ENCODE measurements around the gene NGEF.
A peak's percentile ranks its signal among the peaks of the same experiment; 100 is the strongest.

NGEF gene

GRCh38 chr2:232941400-232941799 lies 71.7 kb downstream of the NGEF start:
- Mint-ChIP-seq H3K27me3 (peaks cover 22% of the 10 kb centered on the region), H3K4me3 (no peak overlapping the region), H3K4me1 (ENCODE audit: low read depth) (peaks cover 4% of the 10 kb centered on the region), H3K27ac (no peak overlapping the region), H3K9me3 (peaks cover 9% of the 10 kb centered on the region), H3K36me3 (ENCODE audit: low read depth) (no peaks in the 10 kb centered on the region)
- intact Hi-C loops (cut with micrococcal nuclease) = no loop called here

DNA sequence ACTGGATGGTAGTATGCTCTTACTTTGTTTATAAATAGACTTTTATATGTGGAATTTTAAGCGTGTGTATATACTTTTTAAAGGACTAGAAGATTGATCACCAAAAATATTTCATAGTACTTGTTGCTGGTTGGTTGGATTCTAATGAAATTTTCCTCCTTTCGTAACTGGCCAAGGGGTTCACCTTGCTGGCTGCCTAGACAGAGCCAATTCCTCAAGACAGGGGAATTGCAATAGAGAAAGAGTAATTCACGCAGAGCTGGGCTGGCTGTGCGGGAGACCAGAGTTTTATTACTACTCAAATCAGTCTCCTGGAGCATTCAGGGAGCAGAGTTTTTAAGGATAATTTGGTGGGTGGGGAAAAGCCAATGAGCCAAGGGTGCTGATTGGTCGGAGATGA lies 72.3 kb downstream of the NGEF start:
- Mint-ChIP-seq H3K9me3 (peaks cover 9% of the 10 kb centered on the region), H3K4me3 (no peak overlapping the region), H3K27me3 (peaks cover 24% of the 10 kb centered on the region), H3K36me3 (ENCODE audit: low read depth) (no peaks in the 10 kb centered on the region), H3K27ac (no peak overlapping the region), H3K4me1 (ENCODE audit: low read depth) (peaks cover 4% of the 10 kb centered on the region)
- intact Hi-C loops (cut with micrococcal nuclease) = no loop called here

DNA sequence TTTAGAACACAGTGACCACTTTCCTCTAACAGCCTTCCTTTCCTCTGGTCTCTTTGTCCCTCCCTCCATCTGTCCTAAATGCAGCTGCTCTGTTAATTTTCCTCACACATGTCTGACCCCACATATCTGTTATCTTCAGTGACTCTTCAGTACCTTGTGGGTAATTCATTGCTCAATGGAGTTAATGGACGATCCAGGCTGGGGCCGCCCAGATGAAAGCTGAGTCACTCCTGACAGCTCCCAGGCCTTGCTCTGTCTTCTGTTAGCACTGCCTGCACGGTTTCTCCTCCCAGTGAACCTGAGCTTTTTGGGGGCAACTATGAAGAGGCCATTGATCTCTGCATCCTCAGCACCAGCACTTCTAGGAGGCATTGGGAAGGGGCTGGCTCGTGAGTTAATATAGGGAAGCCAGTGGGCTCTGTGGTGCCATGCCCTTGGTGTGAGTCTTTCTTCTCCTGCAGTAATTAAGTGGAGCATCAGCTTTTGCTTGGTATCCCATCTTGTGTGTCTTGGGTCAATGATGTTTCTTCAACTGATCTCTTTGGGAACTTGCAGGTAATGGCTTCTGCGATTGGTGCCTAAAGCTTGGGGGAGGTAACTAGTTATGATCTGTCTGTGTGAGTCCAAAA lies 75.7 kb downstream of the NGEF start:
- Mint-ChIP-seq H3K36me3 (ENCODE audit: low read depth) (no peaks in the 10 kb centered on the region), H3K9me3 (peaks cover 9% of the 10 kb centered on the region), H3K27me3 (peaks cover 44% of the 10 kb centered on the region), H3K4me3 (no peak overlapping the region), H3K27ac (no peak overlapping the region), H3K4me1 (ENCODE audit: low read depth) (peaks cover 4% of the 10 kb centered on the region)
- intact Hi-C loops (cut with micrococcal nuclease) = no loop called here

DNA sequence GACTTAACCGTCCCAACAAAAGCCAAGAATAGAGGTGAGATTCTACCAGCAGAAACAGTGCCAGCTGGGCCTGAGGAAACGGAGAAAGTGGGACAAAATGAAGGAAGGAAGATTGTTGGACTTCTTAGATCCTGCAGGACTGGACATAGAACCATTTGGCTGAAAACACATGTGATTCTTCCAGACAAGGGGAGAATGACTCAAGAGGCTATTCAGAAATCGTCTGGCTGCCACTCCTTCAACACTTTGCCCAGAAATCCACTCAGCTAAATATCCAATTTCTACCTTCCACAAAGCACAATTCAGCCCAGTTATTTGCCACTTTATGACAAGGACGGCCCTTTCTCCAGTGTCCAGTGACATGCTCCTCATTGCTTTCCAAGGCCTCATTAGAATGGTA lies 81.4 kb downstream of the NGEF start:
- Mint-ChIP-seq H3K27ac (no peak overlapping the region), H3K4me1 (ENCODE audit: low read depth) (no peaks in the 10 kb centered on the region), H3K36me3 (ENCODE audit: low read depth) (no peaks in the 10 kb centered on the region), H3K27me3 (peaks cover 72% of the 10 kb centered on the region), H3K9me3 (no peaks in the 10 kb centered on the region), H3K4me3 (no peak overlapping the region)
- intact Hi-C loops (cut with micrococcal nuclease) = no loop called here

DNA sequence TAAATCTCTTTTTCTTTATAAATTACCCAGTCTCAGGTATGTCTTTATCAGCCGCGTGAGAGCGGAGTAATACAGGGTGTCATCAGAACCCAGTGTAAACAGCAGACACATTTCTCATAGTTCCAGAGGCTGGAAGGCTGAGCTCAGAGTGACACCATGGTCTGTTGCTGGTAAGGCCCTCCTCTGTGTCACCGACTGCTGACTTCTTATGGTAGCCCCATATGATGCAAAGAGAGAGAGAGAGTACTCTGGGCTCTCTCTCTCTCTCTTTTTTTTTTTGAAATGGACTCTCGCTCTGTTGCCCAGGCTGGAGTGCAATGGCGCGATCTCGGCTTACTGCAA lies 83.0 kb downstream of the NGEF start:
- Mint-ChIP-seq H3K27me3 (peaks cover 81% of the 10 kb centered on the region), H3K9me3 (no peaks in the 10 kb centered on the region), H3K36me3 (ENCODE audit: low read depth) (no peaks in the 10 kb centered on the region), H3K4me3 (no peak overlapping the region), H3K27ac (no peak overlapping the region), H3K4me1 (ENCODE audit: low read depth) (no peaks in the 10 kb centered on the region)
- intact Hi-C loops (cut with micrococcal nuclease) = no loop called here

GRCh38 chr2:232929303-232930058 lies 83.6 kb downstream of the NGEF start:
- intact Hi-C loops (cut with micrococcal nuclease) = no loop called here
- no peak overlapping the region for H3K4me3 Mint-ChIP-seq
- H3K27ac Mint-ChIP-seq = no peak overlapping the region
- H3K27me3 Mint-ChIP-seq = peaks cover 83% of the 10 kb centered on the region
- no peaks in the 10 kb centered on the region for H3K9me3 Mint-ChIP-seq
- H3K36me3 Mint-ChIP-seq (ENCODE audit: low read depth) = no peaks in the 10 kb centered on the region
- H3K4me1 Mint-ChIP-seq (ENCODE audit: low read depth) = no peaks in the 10 kb centered on the region

DNA sequence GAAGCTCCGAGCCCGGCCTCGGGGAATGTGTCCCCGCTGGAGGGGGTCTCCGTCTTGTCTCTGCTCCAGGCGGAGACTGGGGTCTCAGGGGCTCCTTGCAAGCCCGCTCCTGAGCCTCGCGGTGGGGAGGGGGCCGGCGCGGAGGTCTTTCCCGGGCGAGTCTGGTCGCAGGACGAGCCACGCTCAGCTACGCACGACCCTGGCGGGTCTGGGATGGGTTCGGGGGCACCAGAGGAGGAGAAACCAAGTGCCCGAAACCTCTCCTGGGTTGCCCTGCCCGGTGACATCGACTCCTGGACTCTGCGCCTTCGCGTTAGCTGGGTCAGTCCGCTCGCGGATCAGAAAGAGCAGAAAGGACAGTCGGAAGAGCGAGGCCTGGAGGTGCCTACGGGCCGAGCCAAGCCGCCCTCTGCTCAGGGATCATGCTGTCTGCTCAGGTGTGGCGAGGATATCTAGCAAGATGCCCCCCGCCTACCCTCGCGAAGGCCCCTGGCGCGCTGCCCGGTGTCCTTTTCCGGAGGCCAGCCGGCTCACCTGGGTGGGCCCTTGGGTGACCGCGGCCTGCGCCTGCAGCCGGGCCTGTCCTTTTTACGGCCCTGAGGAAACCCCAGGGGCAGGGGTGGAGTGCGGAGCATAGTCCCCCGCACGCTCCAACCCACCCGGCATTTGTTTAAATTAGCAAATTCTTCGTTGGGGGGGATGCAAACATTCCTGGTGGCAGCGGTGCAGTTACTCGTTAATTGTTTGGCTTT lies 84.3 kb downstream of the NGEF start:
- H3K27ac Mint-ChIP-seq = no peak overlapping the region
- H3K9me3 Mint-ChIP-seq = no peaks in the 10 kb centered on the region
- intact Hi-C loops (cut with micrococcal nuclease) = no loop called here
- H3K36me3 Mint-ChIP-seq (ENCODE audit: low read depth) = no peaks in the 10 kb centered on the region
- H3K4me3 Mint-ChIP-seq = peak overlapping the region; percentile 32
- H3K4me1 Mint-ChIP-seq (ENCODE audit: low read depth) = no peaks in the 10 kb centered on the region
- H3K27me3 Mint-ChIP-seq = peaks cover 86% of the 10 kb centered on the region

DNA sequence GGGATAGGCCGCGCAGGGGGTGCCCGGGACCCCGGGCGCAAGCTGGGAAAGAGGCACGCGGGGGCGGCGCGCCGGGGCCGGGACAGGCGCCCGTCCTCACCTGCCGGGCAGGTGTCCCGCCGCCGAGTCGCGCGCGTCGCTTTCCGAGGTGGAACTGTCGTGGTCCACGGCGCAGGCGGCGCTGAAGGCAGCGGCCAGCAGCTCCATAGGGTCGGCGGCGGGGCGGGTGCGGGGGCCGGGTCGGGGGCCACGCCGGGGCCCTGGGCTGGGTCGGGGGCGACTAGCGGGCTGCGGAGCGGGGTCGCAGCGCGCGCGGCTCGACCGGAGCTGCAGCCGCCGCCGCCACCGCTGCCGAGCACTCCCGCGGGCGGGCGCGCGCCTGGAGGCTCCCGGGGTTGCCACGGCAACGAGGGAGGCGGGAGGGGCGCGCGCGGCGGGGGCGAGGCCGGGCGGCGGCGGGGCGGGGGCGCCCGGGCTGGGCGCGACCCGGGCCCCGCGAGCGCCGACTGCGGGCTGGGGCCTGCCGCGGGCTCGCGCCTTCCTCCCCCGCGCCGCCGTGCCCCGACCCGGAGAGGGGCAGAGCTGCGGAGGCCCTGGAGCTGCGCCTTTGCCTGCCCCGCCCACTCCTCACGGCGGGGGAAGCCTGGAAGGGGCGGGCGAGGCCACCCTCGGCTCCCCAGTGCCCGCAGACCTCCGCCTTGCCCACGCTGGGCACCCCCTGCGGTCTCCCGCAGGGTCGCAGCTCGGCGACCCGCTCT lies 85.1 kb downstream of the NGEF start:
- no peak overlapping the region for H3K27ac Mint-ChIP-seq
- H3K4me1 Mint-ChIP-seq (ENCODE audit: low read depth) = no peaks in the 10 kb centered on the region
- H3K4me3 Mint-ChIP-seq = peak overlapping the region; percentile 32
- intact Hi-C loops (cut with micrococcal nuclease) = no loop called here
- no peaks in the 10 kb centered on the region for H3K9me3 Mint-ChIP-seq
- no peaks in the 10 kb centered on the region for H3K36me3 Mint-ChIP-seq (ENCODE audit: low read depth)
- peaks cover 85% of the 10 kb centered on the region for H3K27me3 Mint-ChIP-seq

DNA sequence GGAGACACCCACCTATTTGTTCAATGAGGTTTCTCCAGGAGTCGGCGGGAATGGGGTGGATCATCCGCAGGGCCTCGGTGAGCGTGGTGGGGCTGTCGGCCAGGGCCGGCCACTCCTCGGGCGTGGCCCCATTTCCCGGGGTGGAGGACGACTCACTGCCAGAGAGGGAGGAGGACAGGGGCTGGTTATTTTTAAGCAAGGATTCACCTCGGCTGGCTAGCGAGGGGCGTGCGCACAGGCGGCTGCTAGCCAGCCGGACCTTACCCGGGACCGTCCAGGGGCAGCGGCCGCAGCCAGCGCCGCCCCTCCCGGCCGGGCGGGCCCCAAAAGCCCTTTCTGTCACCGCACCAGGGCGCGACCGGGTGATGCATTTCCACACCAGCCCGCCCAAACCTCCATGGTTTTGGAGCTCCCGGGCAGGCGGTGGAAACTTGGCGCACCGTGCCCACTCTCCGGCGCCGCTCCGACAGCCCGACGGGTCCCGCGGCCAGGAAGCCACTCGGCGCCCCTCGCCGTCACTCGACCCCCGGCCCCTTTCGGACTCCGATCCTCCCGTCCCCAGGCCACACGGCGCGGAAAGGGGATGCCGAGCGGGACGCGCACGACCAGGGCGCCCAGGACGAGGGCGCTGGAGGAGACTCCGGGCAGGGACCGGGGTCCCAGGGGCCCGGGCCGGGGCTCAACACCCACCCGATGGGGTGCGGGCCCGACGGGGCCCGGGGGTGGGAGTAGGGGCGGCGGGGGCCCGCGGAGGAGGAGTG lies 85.8 kb downstream of the NGEF start:
- intact Hi-C loops (cut with micrococcal nuclease) = no loop called here
- Mint-ChIP-seq H3K27me3 (peaks cover 83% of the 10 kb centered on the region), H3K9me3 (no peaks in the 10 kb centered on the region), H3K4me3 (peak overlapping the region; percentile 37), H3K27ac (no peak overlapping the region), H3K4me1 (ENCODE audit: low read depth) (no peaks in the 10 kb centered on the region), H3K36me3 (ENCODE audit: low read depth) (no peaks in the 10 kb centered on the region)

DNA sequence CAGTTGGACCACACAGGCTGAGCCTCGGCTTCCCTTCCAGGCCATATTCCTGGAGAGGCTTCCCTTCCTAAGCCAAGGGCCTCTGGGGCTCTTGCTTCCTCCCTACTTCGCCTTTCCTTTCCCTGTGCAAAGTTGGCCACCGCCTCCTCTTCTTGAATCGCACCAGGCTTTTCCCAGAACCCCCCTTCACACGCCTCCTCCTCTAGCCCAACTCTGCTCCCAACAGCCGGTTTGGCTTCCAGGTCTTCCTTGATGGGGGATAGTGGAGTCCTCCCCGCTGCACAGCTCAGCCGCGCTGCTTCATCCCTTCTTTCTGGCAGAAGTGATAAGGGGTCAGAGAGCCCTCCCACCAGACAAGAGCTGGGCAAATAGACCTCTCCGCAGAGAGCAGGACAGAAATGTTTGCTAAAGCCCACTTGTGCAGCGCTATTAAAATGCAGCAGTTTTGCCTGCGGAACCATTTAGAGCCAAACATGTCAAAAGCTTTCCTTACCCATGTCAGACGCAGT lies 86.6 kb downstream of the NGEF start:
- intact Hi-C loops (cut with micrococcal nuclease) = no loop called here
- Mint-ChIP-seq H3K27ac (no peak overlapping the region), H3K9me3 (no peaks in the 10 kb centered on the region), H3K4me3 (no peak overlapping the region), H3K4me1 (ENCODE audit: low read depth) (no peaks in the 10 kb centered on the region), H3K36me3 (ENCODE audit: low read depth) (no peaks in the 10 kb centered on the region), H3K27me3 (peaks cover 81% of the 10 kb centered on the region)

DNA sequence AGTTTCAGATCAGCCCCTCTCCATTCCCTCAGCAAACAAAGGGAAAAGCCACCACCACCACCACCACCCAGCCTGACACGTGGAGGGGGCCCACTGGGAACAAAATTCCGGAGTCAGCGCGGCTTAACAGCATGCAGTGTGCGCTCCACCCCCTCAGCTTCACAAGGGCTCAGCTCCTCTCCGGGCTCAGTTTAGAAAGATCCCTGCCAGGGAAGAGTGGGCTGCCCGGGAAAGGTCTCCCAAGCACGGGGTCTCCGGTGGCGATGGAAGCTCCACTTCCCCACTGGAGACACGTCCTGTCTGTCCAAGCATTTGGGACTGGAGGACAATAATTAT lies 87.3 kb downstream of the NGEF start:
- H3K4me3 Mint-ChIP-seq = no peak overlapping the region
- H3K27me3 Mint-ChIP-seq = peaks cover 78% of the 10 kb centered on the region
- H3K4me1 Mint-ChIP-seq (ENCODE audit: low read depth) = no peaks in the 10 kb centered on the region
- intact Hi-C loops (cut with micrococcal nuclease) = no loop called here
- no peaks in the 10 kb centered on the region for H3K9me3 Mint-ChIP-seq
- H3K27ac Mint-ChIP-seq = no peak overlapping the region
- no peaks in the 10 kb centered on the region for H3K36me3 Mint-ChIP-seq (ENCODE audit: low read depth)

DNA sequence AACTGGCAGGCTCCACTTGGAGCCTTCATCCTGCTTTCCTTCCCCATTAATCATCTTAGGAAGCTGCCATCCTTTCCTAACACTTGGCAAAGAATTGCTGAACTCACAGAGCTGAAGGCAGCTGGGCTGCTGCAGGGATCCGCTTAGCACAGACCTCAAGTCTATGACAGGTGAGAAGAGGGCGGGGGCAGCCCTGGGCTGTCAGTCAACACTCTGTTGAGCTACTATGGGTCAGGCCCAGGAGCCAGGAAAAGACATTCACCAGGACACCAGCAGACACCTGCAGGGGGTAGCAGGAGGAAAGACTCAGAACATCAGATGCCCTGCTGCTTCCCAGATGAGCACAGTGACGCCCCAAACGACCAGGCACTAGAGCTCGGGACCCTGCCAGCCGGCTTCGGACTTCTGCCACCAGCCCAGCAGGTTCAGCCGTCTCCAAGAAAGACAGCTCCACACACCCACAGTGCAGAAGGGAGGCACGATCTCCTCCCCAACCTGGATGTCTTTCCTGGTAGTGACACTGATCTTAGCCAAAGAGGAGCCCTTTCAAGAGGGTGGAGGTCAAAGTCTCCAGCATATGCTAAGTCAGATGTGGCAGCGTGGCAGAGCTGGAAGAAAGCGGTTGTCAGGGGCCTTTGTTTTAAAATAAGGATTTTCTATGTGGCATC lies 87.8 kb downstream of the NGEF start:
- H3K27me3 Mint-ChIP-seq = peaks cover 77% of the 10 kb centered on the region

GRCh38 chr2:232924433-232924832 lies 88.6 kb downstream of the NGEF start:
- Mint-ChIP-seq H3K9me3 (no peaks in the 10 kb centered on the region), H3K4me1 (ENCODE audit: low read depth) (no peaks in the 10 kb centered on the region), H3K27ac (no peak overlapping the region), H3K36me3 (ENCODE audit: low read depth) (no peaks in the 10 kb centered on the region), H3K27me3 (peaks cover 76% of the 10 kb centered on the region), H3K4me3 (no peak overlapping the region)
- intact Hi-C loops (cut with micrococcal nuclease) = no loop called here

More for the DNA sequence above, 87.8 kb downstream of the NGEF start:
- no peak overlapping the region for H3K27ac Mint-ChIP-seq
- intact Hi-C loops (cut with micrococcal nuclease) = no loop called here
- H3K36me3 Mint-ChIP-seq (ENCODE audit: low read depth) = no peaks in the 10 kb centered on the region
- no peaks in the 10 kb centered on the region for H3K4me1 Mint-ChIP-seq (ENCODE audit: low read depth)
- no peaks in the 10 kb centered on the region for H3K9me3 Mint-ChIP-seq
- H3K4me3 Mint-ChIP-seq = no peak overlapping the region

Data from dendritic cell treated with granulocyte-macrophage colony-stimulating factor and Interleukin-4, amounts not matched to agents 40 ng/mL and 50 ng/mL, for 4 days (primary cell).